NCI-H69 (cell line): ENCODE data around the gene DICER1.
"Not testable (repeated sequence)": the region's sequence is repeated elsewhere in the genome, so short reads cannot be mapped to it uniquely, and the experiment has no call there.

Experiments used
- DNase-seq: peaks from one replicate; lab custom pipeline; 2025; lab: John Stamatoyannopoulos, UW

Gene DICER1

GRCh38 chr14:95150910-95151309 lies 6.4 kb downstream of the DICER1 start:
- no peak for DNase-seq

DNA sequence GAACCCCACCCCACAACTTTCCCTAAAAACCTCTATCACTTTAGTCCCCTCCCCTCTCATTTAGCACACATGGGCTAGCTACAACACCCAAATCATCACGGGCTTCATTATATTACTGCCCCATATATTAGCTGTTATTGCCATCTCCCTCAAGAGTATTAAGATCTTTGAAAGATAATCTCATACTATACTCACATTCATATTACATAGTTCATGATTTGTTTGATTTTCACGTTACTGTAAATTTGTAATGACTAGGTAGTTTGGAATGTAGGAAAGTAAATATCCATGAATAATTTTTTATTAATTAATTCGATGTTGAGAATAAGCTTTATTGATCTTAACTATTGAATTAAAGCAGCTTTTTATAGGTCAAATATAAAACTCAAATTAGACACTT lies 7.9 kb downstream of the DICER1 start:
- no peak for DNase-seq

- DNase-seq = no peak
Measured at GRCh38 chr14:95147597-95147996, 9.7 kb downstream of the DICER1 start.

GRCh38 chr14:95146079-95146771 lies 11.1 kb downstream of the DICER1 start:
- DNase-seq = no peak

DNA sequence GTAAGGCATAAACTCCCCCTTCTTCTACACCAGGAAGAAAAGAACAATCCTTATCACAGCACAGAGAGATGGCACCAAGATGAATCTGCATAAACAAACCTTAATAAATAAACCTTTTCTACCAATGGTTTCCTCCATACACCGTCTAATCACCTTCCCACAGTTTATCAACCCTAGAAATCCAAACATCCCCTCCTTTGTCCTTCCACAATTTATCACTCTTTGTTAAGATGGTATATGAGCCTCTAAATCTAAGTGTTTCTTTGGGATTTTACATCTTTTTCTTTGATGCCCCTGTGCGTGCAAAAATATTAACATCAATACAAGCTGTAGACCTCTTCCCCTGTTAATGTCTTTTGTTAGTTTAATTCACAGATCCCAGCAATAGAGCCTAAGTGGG lies 12.5 kb downstream of the DICER1 start:
- no peak for DNase-seq

- DNase-seq = no peak
Measured at GRCh38 chr14:95143808-95144620, 13.3 kb downstream of the DICER1 start.

DNA sequence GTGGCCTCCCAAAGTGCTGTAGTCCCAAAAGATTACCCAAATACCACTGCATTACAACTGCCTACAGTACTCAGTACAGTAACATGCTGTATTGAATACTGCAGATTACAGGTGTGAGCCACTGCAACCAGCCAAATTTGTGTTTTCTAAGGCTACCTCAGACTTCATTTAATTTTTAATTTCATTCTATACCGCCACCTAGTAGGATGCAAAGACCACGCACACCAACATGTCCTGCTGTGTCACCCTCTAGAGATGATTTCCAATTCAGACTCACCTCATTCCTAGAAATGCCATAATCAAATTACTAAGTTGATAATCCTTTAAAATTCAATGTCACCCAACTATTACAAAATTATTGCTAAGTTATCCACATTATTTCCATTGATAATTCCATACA lies 15.1 kb downstream of the DICER1 start:
- no peak for DNase-seq

DNA sequence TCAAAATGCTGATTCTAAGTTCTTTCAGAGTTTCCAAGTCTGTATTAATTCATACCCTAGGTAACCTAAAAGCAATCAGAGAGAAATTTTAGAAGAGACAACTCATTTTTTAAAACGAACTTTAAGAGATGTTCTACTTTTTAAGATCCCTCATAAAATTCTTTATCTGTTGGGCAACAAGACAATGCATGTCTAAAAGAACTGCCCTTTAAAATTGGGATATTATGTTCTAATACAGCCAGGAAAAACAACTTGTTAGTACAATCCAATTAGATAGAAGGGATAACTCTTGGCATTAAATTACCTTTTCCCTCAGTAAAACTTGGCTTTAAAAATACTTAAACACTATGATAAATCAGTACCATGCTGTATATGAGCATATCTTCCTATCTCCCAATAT lies 15.6 kb downstream of the DICER1 start:
- DNase-seq = no peak

- DNase-seq = no peak
Measured at GRCh38 chr14:95140060-95140858, 17.1 kb downstream of the DICER1 start.

DNA sequence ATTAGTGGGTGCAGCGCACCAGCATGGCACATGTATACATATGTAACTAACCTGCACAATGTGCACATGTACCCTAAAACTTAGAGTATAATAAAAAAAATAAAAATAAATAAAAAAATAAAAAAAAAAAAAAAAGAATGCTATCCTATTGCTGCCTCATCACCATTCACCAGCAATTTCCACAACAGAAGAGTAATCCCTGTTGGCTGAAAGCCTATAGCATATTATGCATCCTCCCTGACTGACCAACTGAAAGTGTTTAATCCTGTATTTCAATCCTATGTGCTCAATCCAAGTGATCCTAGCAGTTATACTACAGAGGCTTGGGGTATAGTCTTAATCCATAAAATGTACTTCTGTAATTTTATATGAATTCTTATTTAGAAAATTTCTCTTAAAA lies 18.5 kb downstream of the DICER1 start:
- no peak for DNase-seq

GRCh38 chr14:95138455-95138854 lies 18.9 kb downstream of the DICER1 start:
- not testable (repeated sequence) for DNase-seq

- peak; percentile 36 for DNase-seq
Measured at GRCh38 chr14:95137804-95138167, 19.5 kb downstream of the DICER1 start.

DNA sequence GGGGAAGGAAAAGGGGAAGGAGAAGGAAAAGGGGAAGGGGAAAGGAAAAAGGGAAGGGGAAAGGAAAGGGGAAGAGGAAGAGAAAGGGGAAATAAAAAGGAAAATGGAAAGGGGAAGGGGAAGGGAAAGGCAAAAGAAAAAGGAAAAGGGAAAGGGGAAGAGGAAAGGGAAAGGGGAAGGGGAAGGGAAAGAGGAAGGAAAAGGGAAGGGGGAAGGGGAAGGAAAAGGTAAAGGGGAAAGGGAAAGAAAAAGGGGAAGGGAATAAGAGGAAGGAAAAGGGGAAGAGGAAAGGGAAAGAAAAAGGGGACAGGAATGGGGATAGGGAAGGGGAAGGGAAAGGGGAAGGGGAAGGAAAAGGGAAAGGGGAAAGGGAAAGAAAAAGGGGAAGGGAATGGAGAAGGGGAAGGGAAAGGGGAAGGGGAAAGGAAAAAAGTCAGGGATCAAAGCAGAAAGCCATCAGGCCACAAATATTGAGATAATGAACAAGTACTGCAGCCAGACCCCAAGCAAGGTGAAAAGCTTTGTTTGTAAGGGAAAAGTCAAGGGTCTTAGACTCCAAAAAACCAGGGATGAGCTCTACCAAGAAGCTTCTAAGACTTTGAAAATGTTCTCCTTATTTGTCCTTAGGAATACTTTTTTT lies 20.0 kb downstream of the DICER1 start:
- DNase-seq = no peak

DNA sequence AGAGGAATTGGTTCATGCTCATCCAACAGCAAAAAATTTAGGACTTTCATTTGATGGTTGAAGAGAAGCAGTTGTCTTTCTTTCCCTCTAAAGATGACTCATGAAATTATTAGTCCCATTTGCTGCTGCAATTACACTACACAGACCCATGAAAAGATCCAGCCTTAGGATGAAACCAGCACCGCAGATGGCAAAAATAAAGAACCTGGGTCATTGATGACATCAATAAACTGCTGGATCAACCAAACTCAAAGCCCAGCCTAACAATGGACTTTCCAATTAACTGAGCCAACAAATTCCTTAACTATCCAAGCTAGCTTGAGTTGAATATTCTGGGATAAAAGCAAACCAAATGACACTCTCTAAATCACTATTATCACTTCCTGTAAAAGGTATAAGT lies 20.7 kb downstream of the DICER1 start:
- no peak for DNase-seq

DNA sequence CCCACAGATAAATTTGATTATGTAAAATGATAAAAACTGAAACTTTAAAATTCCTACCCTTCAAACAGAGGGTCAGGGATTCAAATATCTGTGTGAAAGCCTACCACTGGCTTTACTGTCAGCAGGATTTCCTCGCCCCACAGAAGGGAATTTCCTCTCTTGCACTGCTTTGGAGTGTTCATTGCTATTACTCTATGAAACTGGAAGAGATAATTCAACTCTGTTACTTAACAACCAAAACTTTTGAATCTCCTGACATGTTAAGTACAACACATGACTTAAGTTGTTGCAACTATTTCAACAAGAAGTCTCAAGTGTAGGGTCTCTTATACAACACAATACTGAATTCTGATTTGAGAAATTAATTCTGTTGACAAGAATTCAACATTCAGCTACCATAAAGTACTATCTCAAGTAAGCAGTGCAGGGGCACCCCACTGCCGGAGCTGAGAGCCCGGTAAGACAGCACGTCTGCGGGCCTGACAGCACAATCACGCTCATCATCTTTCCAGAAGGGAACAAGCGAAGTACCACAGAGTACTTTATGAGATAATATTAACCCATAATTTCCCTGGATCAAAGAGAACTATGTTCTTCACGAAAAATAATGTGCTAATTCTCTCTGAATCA lies 22.9 kb downstream of the DICER1 start:
- no peak for DNase-seq

GRCh38 chr14:95133282-95133681 lies 24.0 kb downstream of the DICER1 start:
- DNase-seq = no peak

DNA sequence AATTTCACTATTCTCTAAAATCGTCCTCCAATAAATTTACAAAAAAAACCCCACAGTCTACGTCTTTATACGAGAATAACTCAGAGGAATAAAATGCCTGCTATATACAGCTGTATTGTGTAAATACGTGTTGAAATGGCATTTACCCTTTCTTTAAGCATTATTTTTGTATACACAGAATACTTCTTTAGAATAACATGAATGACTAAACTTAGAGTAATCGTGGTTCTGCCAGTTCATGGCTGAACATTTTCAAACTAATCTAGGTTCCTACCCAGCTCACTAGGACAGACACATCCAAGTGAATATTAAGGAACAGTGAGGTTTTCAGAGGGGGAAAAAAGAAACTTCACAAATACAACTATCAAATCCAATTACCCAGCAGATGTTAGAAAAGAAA lies 24.6 kb downstream of the DICER1 start:
- no peak for DNase-seq

GRCh38 chr14:95130549-95130948 lies 26.8 kb downstream of the DICER1 start:
- no peak for DNase-seq

DNA sequence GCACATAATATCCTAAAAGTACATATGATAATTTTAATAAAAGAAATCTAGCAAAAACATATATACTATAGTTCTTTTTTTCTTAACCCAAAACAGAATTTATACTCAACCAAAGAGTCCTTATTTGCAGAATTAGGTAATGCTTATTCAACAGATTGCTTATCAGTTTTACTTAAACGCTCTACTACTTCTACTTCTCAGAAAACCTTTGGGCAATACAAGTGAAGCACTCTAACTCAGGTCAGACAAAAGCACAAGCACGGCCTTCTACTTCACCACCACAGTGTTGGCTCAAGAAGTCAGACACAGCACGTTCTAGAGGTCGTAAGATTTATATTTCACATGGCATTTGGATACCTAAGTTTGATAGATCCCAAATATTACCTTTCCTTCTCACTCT lies 29.2 kb downstream of the DICER1 start:
- DNase-seq = no peak

DNA sequence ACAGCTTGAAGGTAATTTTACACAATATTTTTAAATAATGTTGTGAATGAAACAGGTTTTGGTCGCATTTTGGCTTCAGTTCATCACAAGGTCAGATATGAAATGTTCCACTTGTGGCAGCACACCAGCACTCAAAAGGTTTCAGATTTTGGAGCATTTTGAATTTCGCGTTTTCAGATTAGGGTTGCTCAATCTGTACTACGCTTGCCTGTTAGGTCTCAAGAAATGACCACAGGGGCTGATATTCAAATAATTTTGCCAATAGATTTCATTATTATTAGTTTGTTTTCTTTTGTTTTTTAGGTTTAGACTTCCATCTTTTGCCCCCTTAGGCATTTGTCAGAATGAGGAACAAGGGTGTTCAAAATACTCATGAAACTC lies 29.8 kb downstream of the DICER1 start:
- no peak for DNase-seq

- DNase-seq = no peak
Measured at GRCh38 chr14:95126906-95127530, 30.3 kb downstream of the DICER1 start.
